Measurements from ENCODE around the gene PER2.
A peak's percentile ranks its signal among the peaks of the same experiment; 100 is the strongest.

PER2 gene

GRCh38 chr2:238267884-238268680 is 20.3 kb downstream of the PER2 start:
- DNase-seq (ENCODE audit: low spot score) = no peak

- DNase-seq (ENCODE audit: low spot score) = no peak
Observed at GRCh38 chr2:238267341-238267710, 21.1 kb downstream of the PER2 start.

- DNase-seq (ENCODE audit: low spot score) = no peak
Observed at GRCh38 chr2:238265605-238266004, 22.8 kb downstream of the PER2 start.

GRCh38 chr2:238264072-238264460 is 24.3 kb downstream of the PER2 start:
- DNase-seq (ENCODE audit: low spot score) = no peak

- peak; percentile 93 for DNase-seq (ENCODE audit: low spot score)
Observed at GRCh38 chr2:238263204-238264071, 25.0 kb downstream of the PER2 start.

DNA sequence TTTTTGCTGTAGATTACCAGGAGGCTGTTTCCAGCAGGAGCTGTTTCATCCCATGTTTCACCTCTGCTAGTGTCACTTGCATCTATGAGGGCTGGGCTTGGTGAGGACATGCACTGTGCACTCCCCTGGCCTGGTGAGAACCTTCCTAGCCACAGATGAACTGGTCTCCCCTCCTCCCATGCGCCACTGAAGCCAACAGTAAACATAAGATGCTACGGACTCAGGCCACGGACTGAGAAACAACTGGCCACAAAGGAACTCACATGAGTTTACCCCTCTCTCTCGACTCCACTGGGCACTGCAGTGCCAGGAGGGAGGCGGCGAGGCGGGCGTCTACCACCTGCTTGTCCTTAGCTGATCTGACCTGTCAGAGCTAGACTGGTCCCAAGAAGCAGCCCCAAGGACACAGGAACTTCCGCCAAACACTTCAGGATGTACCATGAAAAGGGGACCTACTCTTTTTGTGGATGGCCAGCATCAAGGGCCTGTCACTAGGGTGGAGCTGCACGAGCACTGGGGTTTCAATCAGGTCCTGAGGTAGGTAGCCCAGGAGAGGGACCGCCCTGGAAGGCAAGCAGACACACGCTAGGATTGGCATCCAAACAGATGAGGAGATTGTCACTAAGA is 25.8 kb downstream of the PER2 start:
- DNase-seq (ENCODE audit: low spot score) = no peak

- no peak for DNase-seq (ENCODE audit: low spot score)
Observed at GRCh38 chr2:238261718-238262375, 26.6 kb downstream of the PER2 start.

DNA sequence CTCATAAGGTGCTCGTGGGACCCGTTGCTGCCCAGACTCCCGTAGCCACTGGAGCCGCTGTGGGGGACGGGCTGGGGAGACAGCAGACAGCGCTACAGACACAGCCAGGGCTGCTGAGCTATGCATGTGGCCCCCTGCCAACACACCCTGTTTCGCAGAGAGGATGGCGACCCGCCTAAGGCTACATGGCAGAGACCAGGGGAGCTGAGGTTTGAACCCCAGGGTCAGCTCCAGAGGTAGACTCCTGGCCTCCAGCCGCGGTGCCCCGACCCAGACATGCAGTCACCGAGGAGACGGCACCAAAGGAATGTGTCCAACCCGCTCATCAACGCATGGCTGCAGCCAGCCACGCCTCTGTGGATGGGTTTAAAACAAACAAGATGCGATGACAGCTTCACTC is 27.5 kb downstream of the PER2 start:
- no peak for DNase-seq (ENCODE audit: low spot score)

DNA sequence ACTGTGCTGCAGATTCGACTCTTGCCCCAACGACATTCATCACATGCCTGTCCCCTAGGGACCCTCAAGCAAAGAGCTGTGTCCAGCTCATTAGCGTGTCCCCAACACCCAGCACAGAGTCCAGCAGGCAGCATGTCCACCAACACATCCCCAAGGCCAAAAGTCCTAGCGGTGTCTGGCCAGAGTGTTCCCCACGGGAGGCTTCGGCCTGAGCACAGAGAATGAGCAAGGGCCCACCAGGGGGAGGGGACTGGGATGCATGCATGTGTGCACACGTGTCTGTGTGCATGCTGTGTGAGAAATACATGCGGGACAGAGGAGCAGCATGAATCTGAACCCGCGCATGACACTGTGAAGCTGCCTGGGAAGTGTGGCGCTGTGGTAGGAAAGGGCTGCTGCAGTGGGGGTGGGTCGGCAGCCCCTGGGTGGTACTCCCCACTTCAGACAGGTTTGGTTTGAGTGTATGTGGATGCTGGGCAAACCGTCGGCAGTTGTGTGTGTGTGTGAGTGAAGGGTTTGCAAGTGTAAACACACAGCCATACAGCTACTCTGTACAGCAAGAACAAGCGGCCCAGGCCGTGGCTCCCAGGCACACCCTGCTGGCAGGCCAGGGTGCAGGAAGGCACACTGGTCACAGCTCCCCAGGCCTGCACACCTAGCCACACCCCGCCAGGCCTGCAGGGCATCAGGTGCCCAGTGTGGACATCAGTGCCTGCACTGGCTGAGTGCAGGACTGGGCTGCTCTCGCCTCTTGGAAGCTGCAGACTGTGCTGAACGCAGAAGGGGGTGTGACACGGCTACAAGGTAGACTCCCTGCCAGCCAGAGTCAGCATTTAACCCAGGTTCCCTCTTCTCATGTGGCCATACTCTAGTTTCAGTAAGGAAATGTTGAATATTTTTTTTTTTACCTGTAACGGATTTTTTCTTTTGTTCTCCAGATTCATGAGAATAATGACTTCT is 29.1 kb downstream of the PER2 start:
- no peak for DNase-seq (ENCODE audit: low spot score)

DNA sequence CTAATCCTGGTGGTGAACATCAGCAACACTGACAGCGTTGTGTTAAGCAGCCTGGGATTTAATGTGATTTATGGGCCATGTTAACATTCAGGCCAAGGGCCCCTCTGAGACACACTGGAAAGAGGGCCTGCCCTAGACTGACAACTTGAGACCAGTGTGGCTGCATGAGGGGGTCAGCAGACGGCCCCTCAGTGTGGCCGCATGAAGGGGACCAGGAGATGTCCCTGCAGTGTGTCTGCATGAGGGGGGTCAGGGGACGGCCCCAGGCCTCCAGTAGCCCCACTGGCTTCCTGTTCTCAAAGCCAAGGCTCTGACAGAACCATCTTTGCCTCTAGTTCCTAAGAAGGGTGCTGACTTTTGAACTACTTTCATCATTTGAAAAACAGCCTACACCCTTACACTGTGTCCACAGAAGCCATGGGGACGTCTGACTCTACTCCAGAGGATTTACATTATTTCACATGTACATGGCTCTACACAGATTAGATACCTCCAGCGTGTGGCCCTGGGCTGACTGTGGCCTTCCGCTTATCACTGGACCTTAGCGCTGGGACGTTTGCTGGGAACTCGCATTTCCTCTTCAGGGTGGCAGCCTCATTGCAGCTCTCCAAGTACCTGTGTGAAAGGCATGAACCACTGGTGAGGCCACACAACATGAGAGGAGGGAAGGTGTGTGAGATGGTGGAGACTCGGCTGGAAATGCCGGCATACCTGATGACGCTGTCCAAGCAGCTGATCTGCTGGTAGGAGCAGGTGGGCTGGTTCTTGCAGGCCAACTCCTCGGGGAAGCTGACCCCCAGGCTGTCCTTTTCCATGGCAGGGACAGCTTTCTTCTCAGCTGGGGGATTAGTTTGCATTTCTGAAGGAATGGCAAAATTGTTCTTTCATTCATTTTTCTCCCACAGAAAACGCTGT is 30.4 kb downstream of the PER2 start:
- no peak for DNase-seq (ENCODE audit: low spot score)

- DNase-seq (ENCODE audit: low spot score) = peak; percentile 90
Observed at GRCh38 chr2:238256594-238257104, 31.8 kb downstream of the PER2 start.

DNA sequence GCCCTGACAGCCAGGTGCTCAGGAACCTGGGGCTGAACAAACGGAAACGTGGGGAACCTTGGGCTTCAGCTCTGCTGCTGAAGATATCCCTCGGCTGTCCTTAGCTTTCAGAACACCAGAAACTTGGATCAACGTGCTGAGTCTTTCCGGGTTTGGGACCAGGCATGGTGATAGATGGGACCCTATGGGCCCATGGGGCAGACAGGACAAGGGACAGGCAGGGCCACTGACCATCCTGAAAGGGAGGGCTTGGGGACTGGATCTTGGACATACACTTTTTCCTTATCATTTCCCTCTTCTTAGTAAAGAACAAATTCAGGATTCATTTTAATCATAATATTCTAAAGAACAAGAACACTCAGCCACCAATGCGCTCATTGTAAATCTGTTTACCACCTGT is 32.3 kb downstream of the PER2 start:
- DNase-seq (ENCODE audit: low spot score) = no peak

GRCh38 chr2:238255636-238256035 is 32.8 kb downstream of the PER2 start:
- DNase-seq (ENCODE audit: low spot score) = no peak

DNA sequence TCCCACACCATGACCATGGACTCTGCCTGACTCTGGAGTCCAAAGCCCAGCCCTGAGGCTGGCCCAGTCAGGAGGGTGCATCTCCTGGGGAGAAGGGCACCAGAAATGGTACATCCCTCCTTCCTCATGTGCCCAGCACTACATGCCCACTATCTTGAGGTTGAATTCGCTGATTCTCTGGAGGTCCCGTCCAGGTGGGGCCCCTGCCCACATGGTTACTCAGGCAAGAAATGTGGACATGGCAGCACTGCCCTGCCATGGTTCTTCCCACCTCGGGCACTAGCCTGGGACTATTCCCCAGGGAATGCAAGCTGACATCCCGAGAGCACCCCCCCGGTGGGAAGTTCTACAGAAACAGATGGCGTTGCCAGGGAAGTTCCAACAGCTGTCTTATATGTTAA is 33.3 kb downstream of the PER2 start:
- no peak for DNase-seq (ENCODE audit: low spot score)

GRCh38 chr2:238254095-238254723 is 34.2 kb downstream of the PER2 start:
- DNase-seq (ENCODE audit: low spot score) = no peak

DNA sequence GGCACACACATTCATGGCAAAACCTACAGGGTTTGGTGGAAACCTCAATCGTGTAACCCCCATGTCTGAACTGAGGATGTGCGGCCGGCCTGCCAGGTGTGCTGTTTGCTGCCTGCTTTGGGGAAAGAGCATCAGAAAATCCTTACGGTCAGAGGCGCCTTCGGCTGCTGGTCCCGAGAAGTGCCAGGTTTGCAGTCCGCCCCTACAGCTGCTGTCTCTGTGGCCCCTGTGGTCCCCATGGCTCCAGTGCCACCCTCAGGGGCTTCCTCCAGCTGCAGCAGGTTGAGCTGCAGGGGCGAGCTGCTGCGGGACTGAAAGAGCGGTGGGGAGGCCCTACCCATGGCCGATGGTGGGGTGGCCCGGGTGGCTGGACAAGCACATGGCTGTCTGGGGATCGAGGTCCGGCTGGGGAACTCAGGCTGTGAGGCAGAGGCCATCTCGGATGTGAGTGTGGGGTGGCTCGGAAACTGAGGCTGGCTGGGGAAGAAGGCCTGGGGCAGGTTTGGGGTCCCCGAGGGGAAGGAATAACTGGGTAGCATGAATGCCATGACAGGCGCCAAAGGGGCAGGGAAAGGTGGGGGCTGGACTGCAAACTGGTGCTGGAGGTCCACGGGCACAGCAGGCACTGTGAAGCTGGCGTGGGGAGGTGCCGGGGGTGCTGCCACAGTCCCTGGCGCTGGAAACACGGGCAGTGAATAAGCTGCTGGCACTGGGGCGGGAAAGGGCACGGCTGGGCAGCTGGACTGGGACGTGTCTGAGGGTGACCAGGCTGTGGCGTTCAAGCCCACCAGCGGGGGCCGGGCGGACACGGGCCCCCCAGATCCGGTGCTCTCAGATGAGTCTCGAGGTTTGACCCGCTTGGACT is 35.4 kb downstream of the PER2 start:
- DNase-seq (ENCODE audit: low spot score) = no peak

DNA sequence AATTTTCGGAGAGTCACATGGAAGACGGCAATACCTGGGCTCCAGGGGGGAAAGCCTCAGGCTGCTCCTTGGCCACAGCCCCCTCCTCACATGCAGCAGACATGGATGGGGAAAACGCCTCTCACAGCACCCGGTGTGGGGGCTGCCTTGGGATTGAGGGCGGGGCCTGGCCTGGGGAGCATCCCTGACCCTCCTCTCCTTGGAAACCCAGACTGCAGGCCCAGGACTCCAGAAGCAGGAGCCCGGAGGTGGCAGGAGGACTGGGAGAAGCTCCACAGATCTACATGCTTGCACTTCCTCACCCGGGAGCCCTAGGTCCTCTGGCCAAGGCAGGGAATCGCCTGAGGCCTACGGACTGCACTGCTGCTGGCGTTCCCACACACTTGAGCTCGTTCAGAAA is 36.4 kb downstream of the PER2 start:
- no peak for DNase-seq (ENCODE audit: low spot score)

DNA sequence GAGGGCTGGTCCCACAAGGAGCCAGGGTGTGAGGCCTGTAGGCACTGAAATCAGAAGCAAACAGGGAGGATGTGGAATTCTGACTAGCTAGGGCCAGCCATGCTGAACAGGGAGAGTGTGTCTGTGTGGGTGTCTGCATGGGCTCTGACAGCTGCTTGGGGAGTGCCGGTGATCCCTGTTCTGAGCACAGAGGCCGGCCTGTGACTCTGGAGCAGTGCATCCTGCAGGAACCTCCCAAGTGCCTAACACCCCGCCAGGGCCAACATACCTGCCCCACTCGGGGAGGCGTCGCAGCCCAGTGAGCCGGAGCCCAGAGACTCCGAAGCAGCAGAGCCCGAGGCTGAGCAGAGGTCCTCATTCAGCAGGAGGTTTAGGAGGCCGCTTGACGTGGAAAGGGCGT is 37.1 kb downstream of the PER2 start:
- no peak for DNase-seq (ENCODE audit: low spot score)
